Measurements from ENCODE around the gene RNF223. TPM values are rescaled to one million over a fixed set of nuclear protein-coding genes. Genes with fewer than 3 reads are reported as not detected.

Gene RNF223
- total and polyA plus RNA-seq, 2 of the 13 experiments (the other 11 are each of a cell fraction or from before 2014, with no cell fraction given) = 0.03 TPM; not detected in 1

DNA sequence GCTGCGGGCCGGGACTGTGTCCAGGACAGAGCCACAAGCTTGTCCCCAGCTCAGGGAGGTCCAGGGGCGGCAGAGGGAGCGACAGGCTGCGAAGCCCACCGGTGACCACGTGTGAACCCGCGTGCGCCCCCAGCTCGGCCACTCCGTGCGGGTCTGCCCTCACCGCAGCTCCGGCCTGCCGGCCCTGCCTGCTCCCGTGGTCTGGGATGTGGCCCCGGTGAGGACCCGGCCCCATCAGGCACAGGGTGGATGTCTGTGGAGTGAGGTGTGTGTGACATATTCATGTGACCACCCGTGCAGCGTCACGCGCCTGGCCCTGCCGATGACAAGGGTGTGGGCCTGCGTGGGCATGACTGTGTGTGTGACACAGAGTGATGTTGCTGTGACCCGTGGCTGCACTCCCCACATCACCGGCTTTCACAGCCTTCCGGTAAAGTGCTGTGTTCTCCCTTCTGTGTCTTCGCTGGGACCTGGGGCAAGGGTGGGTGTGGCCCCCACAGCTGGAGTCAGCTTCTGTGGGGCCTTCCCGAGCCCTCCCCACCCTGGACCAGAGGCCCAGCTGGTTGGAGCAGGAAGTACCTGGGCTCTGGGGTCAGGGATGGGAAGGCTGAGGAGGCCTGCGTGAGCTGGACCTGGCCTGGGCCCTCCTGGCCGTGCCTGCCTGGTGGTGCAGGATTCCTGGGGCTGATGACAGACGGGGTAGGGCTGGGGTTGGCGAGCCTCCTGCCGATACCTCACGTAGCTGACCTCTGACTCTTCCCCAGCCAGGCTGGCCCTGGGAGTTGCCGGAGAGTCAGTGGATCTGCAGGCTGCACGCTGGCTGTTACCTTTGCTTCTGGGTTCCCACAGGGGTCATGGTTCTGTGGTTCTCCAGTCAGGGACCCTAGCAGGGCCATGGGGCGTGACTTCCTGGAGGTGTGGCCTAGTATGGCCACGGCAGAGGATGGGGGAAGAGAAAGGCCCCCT is 4.1 kb downstream of the RNF223 start (continued):
- TF ChIP-seq, protein P1, sequence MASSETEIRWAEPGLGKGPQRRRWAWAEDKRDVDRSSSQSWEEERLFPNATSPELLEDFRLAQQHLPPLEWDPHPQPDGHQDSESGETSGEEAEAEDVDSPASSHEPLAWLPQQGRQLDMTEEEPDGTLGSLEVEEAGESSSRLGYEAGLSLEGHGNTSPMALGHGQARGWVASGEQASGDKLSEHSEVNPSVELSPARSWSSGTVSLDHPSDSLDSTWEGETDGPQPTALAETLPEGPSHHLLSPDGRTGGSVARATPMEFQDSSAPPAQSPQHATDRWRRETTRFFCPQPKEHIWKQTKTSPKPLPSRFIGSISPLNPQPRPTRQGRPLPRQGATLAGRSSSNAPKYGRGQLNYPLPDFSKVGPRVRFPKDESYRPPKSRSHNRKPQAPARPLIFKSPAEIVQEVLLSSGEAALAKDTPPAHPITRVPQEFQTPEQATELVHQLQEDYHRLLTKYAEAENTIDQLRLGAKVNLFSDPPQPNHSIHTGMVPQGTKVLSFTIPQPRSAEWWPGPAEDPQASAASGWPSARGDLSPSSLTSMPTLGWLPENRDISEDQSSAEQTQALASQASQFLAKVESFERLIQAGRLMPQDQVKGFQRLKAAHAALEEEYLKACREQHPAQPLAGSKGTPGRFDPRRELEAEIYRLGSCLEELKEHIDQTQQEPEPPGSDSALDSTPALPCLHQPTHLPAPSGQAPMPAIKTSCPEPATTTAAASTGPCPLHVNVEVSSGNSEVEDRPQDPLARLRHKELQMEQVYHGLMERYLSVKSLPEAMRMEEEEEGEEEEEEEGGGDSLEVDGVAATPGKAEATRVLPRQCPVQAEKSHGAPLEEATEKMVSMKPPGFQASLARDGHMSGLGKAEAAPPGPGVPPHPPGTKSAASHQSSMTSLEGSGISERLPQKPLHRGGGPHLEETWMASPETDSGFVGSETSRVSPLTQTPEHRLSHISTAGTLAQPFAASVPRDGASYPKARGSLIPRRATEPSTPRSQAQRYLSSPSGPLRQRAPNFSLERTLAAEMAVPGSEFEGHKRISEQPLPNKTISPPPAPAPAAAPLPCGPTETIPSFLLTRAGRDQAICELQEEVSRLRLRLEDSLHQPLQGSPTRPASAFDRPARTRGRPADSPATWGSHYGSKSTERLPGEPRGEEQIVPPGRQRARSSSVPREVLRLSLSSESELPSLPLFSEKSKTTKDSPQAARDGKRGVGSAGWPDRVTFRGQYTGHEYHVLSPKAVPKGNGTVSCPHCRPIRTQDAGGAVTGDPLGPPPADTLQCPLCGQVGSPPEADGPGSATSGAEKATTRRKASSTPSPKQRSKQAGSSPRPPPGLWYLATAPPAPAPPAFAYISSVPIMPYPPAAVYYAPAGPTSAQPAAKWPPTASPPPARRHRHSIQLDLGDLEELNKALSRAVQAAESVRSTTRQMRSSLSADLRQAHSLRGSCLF (CRISPR knock-in tag; IDR thresholded peaks at IDR 0.05; ENCODE audit: borderline replicate concordance) = no peak
- TF ChIP-seq MED1 (CRISPR knock-in tag; IDR thresholded peaks at IDR 0.05) (0 out of 2 replicates have a peak, but pooled peaks have one; percentile 22), RFX1 (IDR thresholded peaks at IDR 0.05) (no peak), LCORL (IDR thresholded peaks at IDR 0.05) (no peak), LCORL (CRISPR knock-in tag; IDR thresholded peaks at IDR 0.05) (peak; percentile 76), ZNF138 (CRISPR knock-in tag; IDR thresholded peaks at IDR 0.05; ENCODE audit: low read depth) (no peak), ZNF484 (CRISPR knock-in tag; IDR thresholded peaks at IDR 0.05; ENCODE audit: borderline replicate concordance, low read depth) (no peak), CAMTA2 (CRISPR knock-in tag; IDR thresholded peaks at IDR 0.05; ENCODE audit: borderline replicate concordance) (no peak), HOXA3 (CRISPR knock-in tag; IDR thresholded peaks at IDR 0.05) (peak; percentile 15; the same call in 1 of the 2 replicates), ADNP (CRISPR knock-in tag; IDR thresholded peaks at IDR 0.05) (no peak), ONECUT2 (CRISPR knock-in tag; IDR thresholded peaks at IDR 0.05) (no peak)
- TF ChIP-seq, protein P2, sequence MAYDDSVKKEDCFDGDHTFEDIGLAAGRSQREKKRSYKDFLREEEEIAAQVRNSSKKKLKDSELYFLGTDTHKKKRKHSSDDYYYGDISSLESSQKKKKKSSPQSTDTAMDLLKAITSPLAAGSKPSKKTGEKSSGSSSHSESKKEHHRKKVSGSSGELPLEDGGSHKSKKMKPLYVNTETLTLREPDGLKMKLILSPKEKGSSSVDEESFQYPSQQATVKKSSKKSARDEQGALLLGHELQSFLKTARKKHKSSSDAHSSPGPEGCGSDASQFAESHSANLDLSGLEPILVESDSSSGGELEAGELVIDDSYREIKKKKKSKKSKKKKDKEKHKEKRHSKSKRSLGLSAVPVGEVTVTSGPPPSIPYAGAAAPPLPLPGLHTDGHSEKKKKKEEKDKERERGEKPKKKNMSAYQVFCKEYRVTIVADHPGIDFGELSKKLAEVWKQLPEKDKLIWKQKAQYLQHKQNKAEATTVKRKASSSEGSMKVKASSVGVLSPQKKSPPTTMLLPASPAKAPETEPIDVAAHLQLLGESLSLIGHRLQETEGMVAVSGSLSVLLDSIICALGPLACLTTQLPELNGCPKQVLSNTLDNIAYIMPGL (CRISPR knock-in tag; IDR thresholded peaks at IDR 0.05; ENCODE audit: borderline replicate concordance in 1 of 2, low read depth in 1 of 2) = 0 out of 4 replicates have a peak, but pooled peaks of 1 of the 2 experiments have one; percentile 17
- TF ChIP-seq, protein P3, sequence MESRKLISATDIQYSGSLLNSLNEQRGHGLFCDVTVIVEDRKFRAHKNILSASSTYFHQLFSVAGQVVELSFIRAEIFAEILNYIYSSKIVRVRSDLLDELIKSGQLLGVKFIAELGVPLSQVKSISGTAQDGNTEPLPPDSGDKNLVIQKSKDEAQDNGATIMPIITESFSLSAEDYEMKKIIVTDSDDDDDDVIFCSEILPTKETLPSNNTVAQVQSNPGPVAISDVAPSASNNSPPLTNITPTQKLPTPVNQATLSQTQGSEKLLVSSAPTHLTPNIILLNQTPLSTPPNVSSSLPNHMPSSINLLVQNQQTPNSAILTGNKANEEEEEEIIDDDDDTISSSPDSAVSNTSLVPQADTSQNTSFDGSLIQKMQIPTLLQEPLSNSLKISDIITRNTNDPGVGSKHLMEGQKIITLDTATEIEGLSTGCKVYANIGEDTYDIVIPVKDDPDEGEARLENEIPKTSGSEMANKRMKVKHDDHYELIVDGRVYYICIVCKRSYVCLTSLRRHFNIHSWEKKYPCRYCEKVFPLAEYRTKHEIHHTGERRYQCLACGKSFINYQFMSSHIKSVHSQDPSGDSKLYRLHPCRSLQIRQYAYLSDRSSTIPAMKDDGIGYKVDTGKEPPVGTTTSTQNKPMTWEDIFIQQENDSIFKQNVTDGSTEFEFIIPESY (CRISPR knock-in tag; IDR thresholded peaks at IDR 0.05) = no peak
- TF ChIP-seq, protein P4, sequence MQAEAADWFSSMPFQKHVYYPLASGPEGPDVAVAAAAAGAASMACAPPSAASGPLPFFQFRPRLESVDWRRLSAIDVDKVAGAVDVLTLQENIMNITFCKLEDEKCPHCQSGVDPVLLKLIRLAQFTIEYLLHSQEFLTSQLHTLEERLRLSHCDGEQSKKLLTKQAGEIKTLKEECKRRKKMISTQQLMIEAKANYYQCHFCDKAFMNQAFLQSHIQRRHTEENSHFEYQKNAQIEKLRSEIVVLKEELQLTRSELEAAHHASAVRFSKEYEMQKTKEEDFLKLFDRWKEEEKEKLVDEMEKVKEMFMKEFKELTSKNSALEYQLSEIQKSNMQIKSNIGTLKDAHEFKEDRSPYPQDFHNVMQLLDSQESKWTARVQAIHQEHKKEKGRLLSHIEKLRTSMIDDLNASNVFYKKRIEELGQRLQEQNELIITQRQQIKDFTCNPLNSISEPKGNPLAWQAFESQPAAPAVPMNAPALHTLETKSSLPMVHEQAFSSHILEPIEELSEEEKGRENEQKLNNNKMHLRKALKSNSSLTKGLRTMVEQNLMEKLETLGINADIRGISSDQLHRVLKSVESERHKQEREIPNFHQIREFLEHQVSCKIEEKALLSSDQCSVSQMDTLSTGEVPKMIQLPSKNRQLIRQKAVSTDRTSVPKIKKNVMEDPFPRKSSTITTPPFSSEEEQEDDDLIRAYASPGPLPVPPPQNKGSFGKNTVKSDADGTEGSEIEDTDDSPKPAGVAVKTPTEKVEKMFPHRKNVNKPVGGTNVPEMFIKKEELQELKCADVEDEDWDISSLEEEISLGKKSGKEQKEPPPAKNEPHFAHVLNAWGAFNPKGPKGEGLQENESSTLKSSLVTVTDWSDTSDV (CRISPR knock-in tag; IDR thresholded peaks at IDR 0.05) = 0 out of 2 replicates have a peak, but pooled peaks have one; percentile 11
- TF ChIP-seq, protein P5, sequence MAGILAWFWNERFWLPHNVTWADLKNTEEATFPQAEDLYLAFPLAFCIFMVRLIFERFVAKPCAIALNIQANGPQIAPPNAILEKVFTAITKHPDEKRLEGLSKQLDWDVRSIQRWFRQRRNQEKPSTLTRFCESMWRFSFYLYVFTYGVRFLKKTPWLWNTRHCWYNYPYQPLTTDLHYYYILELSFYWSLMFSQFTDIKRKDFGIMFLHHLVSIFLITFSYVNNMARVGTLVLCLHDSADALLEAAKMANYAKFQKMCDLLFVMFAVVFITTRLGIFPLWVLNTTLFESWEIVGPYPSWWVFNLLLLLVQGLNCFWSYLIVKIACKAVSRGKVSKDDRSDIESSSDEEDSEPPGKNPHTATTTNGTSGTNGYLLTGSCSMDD (CRISPR knock-in tag; IDR thresholded peaks at IDR 0.05) = no peak

Measured in HepG2 (cell line).